Keratinocyte (primary cell): ENCODE measurements around the gene STX12.
"Not testable (repeated sequence)": the region's sequence is repeated elsewhere in the genome, so short reads cannot be mapped to it uniquely, and the experiment has no call there.

Experiments used
- EZH2 ChIP-seq: IDR thresholded peaks from one replicate; pipeline ENCODE4 v1.6.1; 2012; ENCODE audit warnings: inconsistent platforms, mild to moderate bottlenecking, low read length, moderate library complexity
- TF ChIP-seq, protein P1 (sequence below), 3 experiments: IDR thresholded peaks in 1 of 3; conservative IDR thresholded peaks in 1 of 3; optimal IDR thresholded peaks in 1 of 3; 2 replicates in 2 of 3; 3 replicates in 1 of 3; pipeline versions ENCODE3 to v1.5.1; 2011; ENCODE audit warnings: low read length in 3 of 3, mild to moderate bottlenecking in 3 of 3, moderate library complexity in 2 of 3, control low read depth in 1 of 3, inconsistent platforms in 1 of 3; ENCODE audit not compliant: insufficient read depth in 2 of 3; ENCODE audit errors: extremely low read depth in 1 of 3

DNA sequence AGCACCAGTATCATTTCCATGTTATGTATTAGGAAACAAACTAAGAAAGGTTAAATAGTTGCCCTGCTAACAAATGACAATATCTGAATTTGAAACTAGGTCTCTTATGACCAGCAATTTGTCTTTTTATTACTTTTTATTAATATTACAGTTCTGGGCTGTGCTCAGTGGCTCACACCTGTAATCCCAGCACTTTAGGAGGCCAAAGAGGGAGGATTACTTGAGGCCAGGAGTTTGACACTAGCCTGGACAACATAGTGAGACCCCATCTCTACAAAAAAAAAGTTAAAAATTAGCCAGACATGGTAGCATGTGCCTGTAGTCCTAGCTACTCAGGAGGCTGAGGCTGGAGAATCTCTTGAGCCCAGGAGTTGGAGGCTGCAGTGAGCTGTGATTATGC, 3.3 kb downstream of the STX12 start:
- TF ChIP-seq, protein P1, sequence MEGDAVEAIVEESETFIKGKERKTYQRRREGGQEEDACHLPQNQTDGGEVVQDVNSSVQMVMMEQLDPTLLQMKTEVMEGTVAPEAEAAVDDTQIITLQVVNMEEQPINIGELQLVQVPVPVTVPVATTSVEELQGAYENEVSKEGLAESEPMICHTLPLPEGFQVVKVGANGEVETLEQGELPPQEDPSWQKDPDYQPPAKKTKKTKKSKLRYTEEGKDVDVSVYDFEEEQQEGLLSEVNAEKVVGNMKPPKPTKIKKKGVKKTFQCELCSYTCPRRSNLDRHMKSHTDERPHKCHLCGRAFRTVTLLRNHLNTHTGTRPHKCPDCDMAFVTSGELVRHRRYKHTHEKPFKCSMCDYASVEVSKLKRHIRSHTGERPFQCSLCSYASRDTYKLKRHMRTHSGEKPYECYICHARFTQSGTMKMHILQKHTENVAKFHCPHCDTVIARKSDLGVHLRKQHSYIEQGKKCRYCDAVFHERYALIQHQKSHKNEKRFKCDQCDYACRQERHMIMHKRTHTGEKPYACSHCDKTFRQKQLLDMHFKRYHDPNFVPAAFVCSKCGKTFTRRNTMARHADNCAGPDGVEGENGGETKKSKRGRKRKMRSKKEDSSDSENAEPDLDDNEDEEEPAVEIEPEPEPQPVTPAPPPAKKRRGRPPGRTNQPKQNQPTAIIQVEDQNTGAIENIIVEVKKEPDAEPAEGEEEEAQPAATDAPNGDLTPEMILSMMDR (optimal IDR thresholded peaks at IDR 0.05 in 1 of 3, IDR thresholded peaks at IDR 0.05 in 1 of 3, conservative IDR thresholded peaks at IDR 0.05 in 1 of 3; ENCODE audit: extremely low read depth in 1 of 3, insufficient read depth in 2 of 3, low read length in 3 of 3): not testable (repeated sequence)
- TF ChIP-seq EZH2: not testable (repeated sequence)
